Measurements from ENCODE around the gene MCCD1.

Gene MCCD1

DNA sequence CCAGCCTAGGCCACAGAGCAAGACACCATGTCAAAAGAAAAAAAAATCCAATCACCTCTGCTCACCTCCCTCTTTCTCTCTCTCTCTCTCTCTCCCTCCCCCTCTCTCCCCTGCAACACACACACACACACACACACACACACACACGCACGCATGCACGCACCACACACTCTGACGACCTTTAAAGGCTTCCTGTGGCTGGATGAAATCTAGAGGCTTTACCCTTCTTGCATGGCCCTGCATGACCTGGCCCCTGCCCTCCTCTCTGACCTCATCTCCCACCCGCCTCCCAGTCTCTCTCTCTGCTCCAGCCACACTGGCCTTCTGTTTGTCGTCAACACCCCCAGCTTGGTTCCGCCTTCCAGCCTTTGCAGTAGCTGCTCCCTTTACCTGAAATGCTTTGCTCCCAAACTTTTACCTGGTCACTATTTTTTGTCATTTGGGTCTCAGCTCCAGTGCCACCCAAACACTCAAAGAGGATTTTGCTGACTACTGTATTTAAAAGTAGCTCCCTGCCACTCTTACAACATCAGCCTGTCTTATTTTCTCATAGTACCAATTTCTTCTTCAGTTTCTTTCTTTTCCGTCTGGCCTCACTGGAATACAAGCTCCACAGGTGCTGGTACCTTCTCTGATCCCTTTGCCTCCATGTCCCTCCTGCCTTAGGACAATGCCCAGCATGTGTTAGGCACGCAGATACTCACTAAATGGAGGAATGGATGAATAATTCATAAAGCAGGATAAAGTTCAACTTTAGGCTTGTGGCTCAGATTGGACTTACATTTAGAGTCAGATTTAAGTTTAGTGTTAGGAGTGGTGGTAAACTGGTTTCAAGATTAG is 39.0 kb downstream of the MCCD1 start:
- DNase-seq (ENCODE audit: low read depth in 2 of 2) = no peak
- TF ChIP-seq, protein P1, sequence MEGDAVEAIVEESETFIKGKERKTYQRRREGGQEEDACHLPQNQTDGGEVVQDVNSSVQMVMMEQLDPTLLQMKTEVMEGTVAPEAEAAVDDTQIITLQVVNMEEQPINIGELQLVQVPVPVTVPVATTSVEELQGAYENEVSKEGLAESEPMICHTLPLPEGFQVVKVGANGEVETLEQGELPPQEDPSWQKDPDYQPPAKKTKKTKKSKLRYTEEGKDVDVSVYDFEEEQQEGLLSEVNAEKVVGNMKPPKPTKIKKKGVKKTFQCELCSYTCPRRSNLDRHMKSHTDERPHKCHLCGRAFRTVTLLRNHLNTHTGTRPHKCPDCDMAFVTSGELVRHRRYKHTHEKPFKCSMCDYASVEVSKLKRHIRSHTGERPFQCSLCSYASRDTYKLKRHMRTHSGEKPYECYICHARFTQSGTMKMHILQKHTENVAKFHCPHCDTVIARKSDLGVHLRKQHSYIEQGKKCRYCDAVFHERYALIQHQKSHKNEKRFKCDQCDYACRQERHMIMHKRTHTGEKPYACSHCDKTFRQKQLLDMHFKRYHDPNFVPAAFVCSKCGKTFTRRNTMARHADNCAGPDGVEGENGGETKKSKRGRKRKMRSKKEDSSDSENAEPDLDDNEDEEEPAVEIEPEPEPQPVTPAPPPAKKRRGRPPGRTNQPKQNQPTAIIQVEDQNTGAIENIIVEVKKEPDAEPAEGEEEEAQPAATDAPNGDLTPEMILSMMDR (IDR thresholded peaks at IDR 0.05; ENCODE audit: low read depth, low read length) = no peak
- no peak overlapping the region for H3K4me3 ChIP-seq (replicated peaks in 1 of 2; ENCODE audit: low read depth in 2 of 2, low read length in 2 of 2)

DNA sequence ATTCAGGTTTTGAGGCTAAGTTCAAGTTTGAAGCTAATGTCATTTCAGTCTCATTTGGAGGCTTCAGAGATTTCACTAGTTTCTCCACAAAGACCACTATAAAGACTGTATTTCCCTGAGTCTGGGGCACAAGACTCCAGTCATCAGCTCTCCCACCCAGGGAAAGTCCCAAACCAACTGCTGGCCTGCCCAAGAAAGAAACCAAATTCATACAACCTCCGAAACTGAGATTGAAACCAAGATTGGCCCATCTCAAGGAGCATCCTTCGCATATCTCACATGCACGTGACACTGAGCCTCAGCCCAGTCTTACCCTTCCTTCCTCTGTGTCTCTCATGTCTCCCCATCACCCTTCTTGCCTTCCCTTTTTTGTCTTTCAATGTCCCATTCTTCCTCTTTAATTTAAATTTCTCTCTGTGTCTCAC is 39.8 kb downstream of the MCCD1 start:
- no peak overlapping the region for H3K4me3 ChIP-seq (replicated peaks in 1 of 2; ENCODE audit: low read depth in 2 of 2, low read length in 2 of 2)
- TF ChIP-seq, protein P1 (IDR thresholded peaks at IDR 0.05; ENCODE audit: low read depth, low read length) = no peak
- DNase-seq (ENCODE audit: low read depth in 2 of 2) = no peak

DNA sequence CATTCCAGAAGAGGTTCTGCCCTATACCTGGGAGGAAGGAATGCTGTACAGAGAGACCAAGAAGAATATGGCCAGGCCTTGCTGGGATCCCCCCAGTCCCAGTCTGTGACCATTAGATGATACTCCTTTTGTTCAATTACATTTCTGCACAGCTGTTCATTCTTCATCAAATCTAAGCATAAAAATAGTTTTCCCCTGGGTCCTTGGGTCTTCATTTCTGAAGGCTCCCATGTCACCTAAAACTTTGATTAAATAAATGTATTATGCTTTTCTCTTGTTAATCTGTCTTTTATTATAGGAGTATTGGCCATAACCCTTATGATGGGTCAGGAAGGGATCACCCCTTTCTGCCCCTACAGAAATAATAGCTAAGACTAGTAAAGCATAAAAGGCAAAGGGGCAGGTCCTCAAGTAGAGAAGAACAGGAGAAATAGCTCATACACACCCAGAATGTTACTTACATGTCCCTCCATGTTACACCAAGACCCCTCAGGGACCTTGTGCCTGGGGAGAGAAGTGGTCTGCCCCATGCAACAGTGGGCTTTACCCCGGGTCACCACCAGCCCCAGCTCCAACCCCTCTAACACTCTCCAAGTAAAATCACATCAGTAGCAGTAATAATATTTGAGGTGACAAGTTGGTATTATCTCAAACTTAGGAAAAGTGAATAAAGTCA is 41.2 kb downstream of the MCCD1 start:
- no peak overlapping the region for H3K4me3 ChIP-seq (replicated peaks in 1 of 2; ENCODE audit: low read depth in 2 of 2, low read length in 2 of 2)
- no peak for DNase-seq (ENCODE audit: low read depth in 2 of 2)
- TF ChIP-seq, protein P1 (IDR thresholded peaks at IDR 0.05; ENCODE audit: low read depth, low read length) = no peak

DNA sequence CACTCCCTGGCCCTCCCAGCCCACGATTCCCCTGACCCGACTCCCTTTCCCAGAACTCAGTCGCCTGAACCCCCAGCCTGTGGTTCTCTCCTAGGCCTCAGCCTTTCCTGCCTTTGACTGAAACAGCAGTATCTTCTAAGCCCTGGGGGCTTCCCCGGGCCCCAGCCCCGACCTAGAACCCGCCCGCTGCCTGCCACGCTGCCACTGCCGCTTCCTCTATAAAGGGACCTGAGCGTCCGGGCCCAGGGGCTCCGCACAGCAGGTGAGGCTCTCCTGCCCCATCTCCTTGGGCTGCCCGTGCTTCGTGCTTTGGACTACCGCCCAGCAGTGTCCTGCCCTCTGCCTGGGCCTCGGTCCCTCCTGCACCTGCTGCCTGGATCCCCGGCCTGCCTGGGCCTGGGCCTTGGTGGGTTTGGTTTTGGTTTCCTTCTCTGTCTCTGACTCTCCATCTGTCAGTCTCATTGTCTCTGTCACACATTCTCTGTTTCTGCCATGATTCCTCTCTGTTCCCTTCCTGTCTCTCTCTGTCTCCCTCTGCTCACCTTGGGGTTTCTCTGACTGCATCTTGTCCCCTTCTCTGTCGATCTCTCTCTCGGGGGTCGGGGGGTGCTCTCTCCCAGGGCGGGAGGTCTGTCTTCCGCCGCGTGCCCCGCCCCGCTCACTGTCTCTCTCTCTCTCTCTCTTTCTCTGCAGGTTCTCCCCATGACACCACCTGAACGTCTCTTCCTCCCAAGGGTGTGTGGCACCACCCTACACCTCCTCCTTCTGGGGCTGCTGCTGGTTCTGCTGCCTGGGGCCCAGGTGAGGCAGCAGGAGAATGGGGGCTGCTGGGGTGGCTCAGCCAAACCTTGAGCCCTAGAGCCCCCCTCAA is 43.5 kb downstream of the MCCD1 start, which contains the start of gene LTA:
TSS of gene LTA (plus strand) at position 249 of the 871 bp plus-strand sequence. CDS start at position 703, 454 bp downstream.
- DNase-seq (ENCODE audit: low read depth in 2 of 2) = no peak
- no peak within 1 kb of the TSS for H3K4me3 ChIP-seq (replicated peaks in 1 of 2; ENCODE audit: low read depth in 2 of 2, low read length in 2 of 2)

DNA sequence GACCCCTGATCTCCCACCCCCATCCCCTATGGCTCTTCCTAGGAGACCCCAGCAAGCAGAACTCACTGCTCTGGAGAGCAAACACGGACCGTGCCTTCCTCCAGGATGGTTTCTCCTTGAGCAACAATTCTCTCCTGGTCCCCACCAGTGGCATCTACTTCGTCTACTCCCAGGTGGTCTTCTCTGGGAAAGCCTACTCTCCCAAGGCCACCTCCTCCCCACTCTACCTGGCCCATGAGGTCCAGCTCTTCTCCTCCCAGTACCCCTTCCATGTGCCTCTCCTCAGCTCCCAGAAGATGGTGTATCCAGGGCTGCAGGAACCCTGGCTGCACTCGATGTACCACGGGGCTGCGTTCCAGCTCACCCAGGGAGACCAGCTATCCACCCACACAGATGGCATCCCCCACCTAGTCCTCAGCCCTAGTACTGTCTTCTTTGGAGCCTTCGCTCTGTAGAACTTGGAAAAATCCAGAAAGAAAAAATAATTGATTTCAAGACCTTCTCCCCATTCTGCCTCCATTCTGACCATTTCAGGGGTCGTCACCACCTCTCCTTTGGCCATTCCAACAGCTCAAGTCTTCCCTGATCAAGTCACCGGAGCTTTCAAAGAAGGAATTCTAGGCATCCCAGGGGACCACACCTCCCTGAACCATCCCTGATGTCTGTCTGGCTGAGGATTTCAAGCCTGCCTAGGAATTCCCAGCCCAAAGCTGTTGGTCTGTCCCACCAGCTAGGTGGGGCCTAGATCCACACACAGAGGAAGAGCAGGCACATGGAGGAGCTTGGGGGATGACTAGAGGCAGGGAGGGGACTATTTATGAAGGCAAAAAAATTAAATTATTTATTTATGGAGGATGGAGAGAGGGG is 44.7 kb downstream of the MCCD1 start:
- TF ChIP-seq, protein P1 (IDR thresholded peaks at IDR 0.05; ENCODE audit: low read depth, low read length) = no peak
- no peak for DNase-seq (ENCODE audit: low read depth in 2 of 2)
- no peak overlapping the region for H3K4me3 ChIP-seq (replicated peaks in 1 of 2; ENCODE audit: low read depth in 2 of 2, low read length in 2 of 2)

More for the DNA sequence above, 43.5 kb downstream of the MCCD1 start, which contains the start of gene LTA:
- TF ChIP-seq, protein P1 (IDR thresholded peaks at IDR 0.05; ENCODE audit: low read depth, low read length) = no peak

Measured in cardiac fibroblast (primary cell).